DND-41 (cell line): ENCODE results near the gene CHST14.
A peak's percentile ranks its signal among the peaks of the same experiment; 100 is the strongest.

Experiments
- ATAC-seq: fragments of 200-7000 bp; cut with Tn5 transposase; 3 replicates; pipeline ENCODE4 v1.9.1; 2021; ENCODE audit warnings: low read depth; ENCODE audit not compliant: insufficient read depth
- DNase-seq: peaks from one replicate; pipeline ENCODE4 v3.0.0-alpha.2; 2020
- H2AFZ ChIP-seq: 2 replicates; pipeline ENCODE4 v1.6.0; 2012; ENCODE audit warnings: low read depth, low read length
- H3K27ac ChIP-seq: 2 replicates; pipeline ENCODE4 v1.5.1; 2012; ENCODE audit warnings: low read length, inconsistent platforms
- H3K27me3 ChIP-seq: fragments of 200-600 bp; sonication (generic); 2 replicates; pipeline ENCODE4 v1.6.0; 2012; ENCODE audit warnings: low read length, mild to moderate bottlenecking, inconsistent platforms; ENCODE audit not compliant: insufficient read depth, poor library complexity
- H3K36me3 ChIP-seq: 2 replicates; pipeline ENCODE4 v1.5.1; 2012; ENCODE audit warnings: low read length, inconsistent platforms; ENCODE audit not compliant: insufficient read depth
- H3K4me1 ChIP-seq: 2 replicates; pipeline ENCODE4 v1.5.1; 2012; ENCODE audit warnings: mild to moderate bottlenecking, low read length; ENCODE audit not compliant: insufficient read depth
- H3K4me2 ChIP-seq: 2 replicates; pipeline ENCODE4 v1.6.0; 2012; ENCODE audit warnings: mild to moderate bottlenecking, moderate library complexity, low read length, inconsistent platforms; ENCODE audit not compliant: insufficient read depth
- H3K4me3 ChIP-seq, 2 experiments: fragments of 200-600 bp in 1 of 2; shearing (Covaris generic) in 1 of 2; 2 replicates each; pipeline ENCODE4 v1.5.1; 2012 to 2016; ENCODE audit warnings: inconsistent platforms in 2 of 2, low read length in 2 of 2, mild to moderate bottlenecking in 2 of 2, low read depth in 1 of 2, moderate library complexity in 1 of 2
- H3K79me2 ChIP-seq: 2 replicates; pipeline ENCODE4 v1.6.0; 2012; ENCODE audit warnings: low read length, inconsistent platforms; ENCODE audit not compliant: insufficient read depth
- H3K9ac ChIP-seq: 2 replicates; pipeline ENCODE4 v1.6.0; 2012; ENCODE audit warnings: low read depth, mild to moderate bottlenecking, inconsistent platforms, low read length, moderate library complexity
- H3K9me3 ChIP-seq: 2 replicates; pipeline ENCODE4 v1.5.1; 2012; ENCODE audit warnings: low read length, moderate library complexity, mild to moderate bottlenecking, inconsistent platforms; ENCODE audit not compliant: insufficient read depth, severe bottlenecking
- H4K20me1 ChIP-seq: 2 replicates; pipeline ENCODE4 v1.6.0; 2012; ENCODE audit warnings: low read length; ENCODE audit not compliant: insufficient read depth
- CTCF ChIP-seq: IDR thresholded peaks from 2 replicates; pipeline ENCODE4 v1.5.1; 2012; ENCODE audit warnings: borderline replicate concordance, low read length, moderate library complexity, mild to moderate bottlenecking; ENCODE audit not compliant: poor library complexity, severe bottlenecking; ENCODE audit errors: extremely low read depth
- EZH2 ChIP-seq: IDR thresholded peaks from 3 replicates; pipeline ENCODE4 v1.6.1; 2012; ENCODE audit warnings: borderline replicate concordance, low read depth, mild to moderate bottlenecking, moderate library complexity, low read length, inconsistent platforms; ENCODE audit not compliant: severe bottlenecking

Gene CHST14

DNA sequence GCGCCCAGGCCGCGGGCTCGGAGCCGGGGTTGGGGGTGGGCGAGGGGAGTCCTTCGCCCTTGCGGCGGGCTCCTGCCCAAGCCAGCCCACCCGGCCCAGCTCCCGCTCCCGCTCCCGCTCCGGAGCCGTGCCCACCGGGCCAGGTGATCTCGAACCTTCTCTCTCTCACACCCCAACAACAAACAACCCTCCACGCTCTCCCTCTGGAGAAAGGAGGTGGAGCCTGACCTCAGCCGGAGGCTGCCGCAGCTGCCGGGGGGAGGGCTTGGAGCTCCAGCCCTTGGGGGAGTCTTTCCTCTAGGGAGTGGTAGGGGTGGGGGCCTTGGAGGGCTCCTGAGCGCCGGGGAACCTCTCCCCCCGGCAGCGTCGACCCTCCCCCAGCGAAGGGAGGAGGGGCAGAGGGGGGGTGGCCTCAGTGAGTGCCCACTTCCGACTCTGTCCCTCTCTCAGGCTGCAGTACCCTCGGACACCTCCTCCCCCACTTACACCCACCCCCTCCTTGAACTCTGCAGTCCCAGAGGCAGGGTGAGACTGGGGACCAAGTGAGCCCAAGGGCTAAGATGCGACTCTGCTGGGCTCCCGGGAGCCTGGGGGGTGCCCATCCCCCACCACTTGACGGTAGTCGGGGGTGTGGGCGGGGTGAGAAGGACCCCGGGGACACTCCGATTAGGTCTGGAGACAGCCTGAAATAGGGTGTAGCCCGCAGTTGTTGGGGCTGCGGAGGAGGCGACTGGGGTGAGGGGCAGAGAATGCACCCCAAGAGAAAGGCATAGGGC is 34.5 kb upstream of the CHST14 start:
- Histone ChIP-seq H3K9me3 (no peaks in the 10 kb centered on the region), H3K9ac (peak overlapping the region; percentile 21; the same call in 1 of the 2 replicates), H3K4me2 (peak overlapping the region; percentile 45), H3K27ac (no peak overlapping the region), H3K4me3 (no peak overlapping the region), H4K20me1 (no peaks in the 10 kb centered on the region), H2AFZ (no peak overlapping the region), H3K79me2 (peaks cover 2% of the 10 kb centered on the region), H3K4me1 (peaks cover 19% of the 10 kb centered on the region), H3K27me3 (peaks cover 22% of the 10 kb centered on the region), H3K36me3 (no peaks in the 10 kb centered on the region)
- DNase-seq, result peak; percentile 34
- TF ChIP-seq EZH2 (no peak), CTCF (no peak)
- ATAC-seq, result no peak

DNA sequence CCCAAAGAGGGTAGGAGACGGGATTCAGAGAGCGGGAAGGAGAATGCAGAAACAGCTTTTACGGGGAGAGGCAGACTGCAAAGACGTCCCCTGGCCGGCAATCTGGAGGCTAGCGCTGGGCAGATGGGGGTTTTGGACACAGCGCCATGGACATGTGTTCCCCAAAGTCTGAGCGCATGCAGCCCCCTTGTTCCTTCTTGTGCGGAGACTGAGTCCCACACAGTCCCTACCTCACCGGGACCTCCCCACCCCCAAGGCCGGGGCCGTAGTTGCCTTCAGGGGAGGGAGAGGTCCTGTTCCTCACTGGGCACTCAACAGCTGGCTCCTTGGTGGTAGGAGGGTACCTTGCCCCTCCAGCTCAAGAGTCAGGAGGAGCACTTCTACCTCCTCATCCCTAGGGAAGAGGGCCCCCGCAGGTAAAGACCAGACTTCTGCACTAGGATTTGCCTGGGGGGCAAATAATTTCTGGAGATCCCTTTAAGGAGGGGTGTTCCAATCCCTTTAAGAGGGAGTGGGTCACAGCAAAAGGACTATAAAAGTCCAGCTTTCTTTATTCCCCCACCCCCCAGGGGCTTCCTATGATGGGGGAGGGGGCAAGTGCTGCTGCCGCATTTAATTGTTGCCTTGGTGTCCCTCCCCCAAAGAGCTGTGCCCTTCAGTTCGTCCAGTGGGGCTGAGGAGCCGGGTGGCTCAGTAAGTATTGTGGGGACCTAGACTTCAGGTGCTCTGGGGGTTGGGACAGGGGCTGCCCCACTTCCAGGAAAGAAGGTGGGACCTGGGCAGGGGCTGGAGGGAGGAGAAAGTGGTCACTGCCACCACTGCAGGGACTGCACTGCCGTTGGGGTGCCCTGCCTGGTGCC is 33.7 kb upstream of the CHST14 start:
- H3K27me3 ChIP-seq, result peaks cover 22% of the 10 kb centered on the region
- no peak overlapping the region for H3K4me2 ChIP-seq
- H4K20me1 ChIP-seq, result peaks cover 5% of the 10 kb centered on the region
- no peak for TF ChIP-seq EZH2
- TF ChIP-seq CTCF, result no peak
- H3K27ac ChIP-seq, result no peak overlapping the region
- ATAC-seq, result no peak
- peaks cover 23% of the 10 kb centered on the region for H3K4me1 ChIP-seq
- no peak for DNase-seq
- H3K4me3 ChIP-seq, result no peak overlapping the region
- H2AFZ ChIP-seq, result no peak overlapping the region
- H3K9me3 ChIP-seq, result no peaks in the 10 kb centered on the region
- H3K79me2 ChIP-seq, result peaks cover 10% of the 10 kb centered on the region
- no peak overlapping the region for H3K9ac ChIP-seq
- H3K36me3 ChIP-seq, result no peaks in the 10 kb centered on the region

- peaks cover 22% of the 10 kb centered on the region for H3K27me3 ChIP-seq
- no peak overlapping the region for H2AFZ ChIP-seq
- H3K4me2 ChIP-seq, result no peak overlapping the region
- ATAC-seq (no peak), DNase-seq (no peak)
- no peak for TF ChIP-seq EZH2
- TF ChIP-seq CTCF, result no peak
- H3K4me3 ChIP-seq, result no peak overlapping the region
- H3K9ac ChIP-seq, result no peak overlapping the region
- H3K27ac ChIP-seq, result no peak overlapping the region
- H3K79me2 ChIP-seq, result peaks cover 19% of the 10 kb centered on the region
- peaks cover 14% of the 10 kb centered on the region for H4K20me1 ChIP-seq
- H3K36me3 ChIP-seq, result no peaks in the 10 kb centered on the region
- H3K4me1 ChIP-seq, result peaks cover 32% of the 10 kb centered on the region
- H3K9me3 ChIP-seq, result no peaks in the 10 kb centered on the region
Observed at GRCh38 chr15:40437752-40438687, 32.8 kb upstream of the CHST14 start.
